Uterus (tissue), 4 donors: Measurements from ENCODE around the gene CAPN1. TPM values are rescaled to one million over a fixed set of nuclear protein-coding genes. Genes with fewer than 3 reads are reported as not detected.

Source experiments
- DNase-seq, 2 donors: peaks; one replicate each; pipeline ENCODE4 v3.0.0-alpha.2; 2019 to 2020
- H3K27ac ChIP-seq, 2 donors: fragments of 200-600 bp; sonication (generic); 1 replicate in 1 of 2; 2 replicates in 1 of 2; pipeline ENCODE4 v1.5.1; 2016 to 2018
- H3K27me3 ChIP-seq, 2 donors: fragments of 200-600 bp; sonication (generic); one replicate each; pipeline ENCODE4 v1.5.1; 2018 to 2019; ENCODE audit warnings: control low read depth in 1 of 2
- H3K36me3 ChIP-seq, 2 donors: fragments of 200-600 bp; sonication (generic); one replicate each; pipeline ENCODE4 v1.5.1; 2019; ENCODE audit warnings: control low read depth in 1 of 2
- H3K4me1 ChIP-seq, 2 donors: fragments of 200-600 bp; sonication (generic); one replicate each; pipeline ENCODE4 v1.5.1; 2018 to 2019; ENCODE audit warnings: control low read depth in 1 of 2
- H3K4me3 ChIP-seq, 2 donors: fragments of 200-600 bp; sonication (generic); 1 replicate in 1 of 2; 2 replicates in 1 of 2; pipeline ENCODE4 v1.5.1; 2018 to 2019; ENCODE audit warnings: mild to moderate bottlenecking in 1 of 2
- H3K9me3 ChIP-seq, 2 donors: fragments of 200-600 bp; sonication (generic); one replicate each; pipeline ENCODE4 v1.5.1; 2019; ENCODE audit warnings: control low read depth in 1 of 2
- CTCF ChIP-seq, 4 experiments: fragments of 200-600 bp in 2 of 4; fragments of 450-650 bp in 2 of 4; sonication (generic) in 2 of 4; IDR thresholded peaks; one replicate each; pipeline ENCODE4 v1.5.1; 2016 to 2019; ENCODE audit warnings: antibody characterized with exemption in 4 of 4, mild to moderate bottlenecking in 2 of 4, moderate library complexity in 1 of 4
- POLR2A ChIP-seq, 2 donors: fragments of 450-650 bp; IDR thresholded peaks; one replicate each; pipeline ENCODE4 v1.6.1; 2016; ENCODE audit warnings: antibody characterized with exemption in 2 of 2, mild to moderate bottlenecking in 1 of 2, moderate library complexity in 1 of 2
- intact Hi-C: fragments of 100-400 bp; cut with DNase I; formaldehyde crosslinking; loops from one replicate; pipeline ENCODE4 v1.15.1; 2023; ENCODE audit warnings: low total_unique reads
- total RNA-seq, 4 donors: library from RNA; depleted of rRNA in 3 of 4; stranded (reverse); fragments of >200 nt in 3 of 4; gene quantifications; one replicate each; pipeline versions ENCODE4 v1.1.0 to v1.2.4, GENCODE V29; 2014 to 2023
- donor health status: DM: yes; HTN: yes; CAD: no.

The CAPN1 gene
- total RNA-seq, 4 donors from 2014 or later, result 122 to 174 (median 157) TPM

- Histone ChIP-seq H3K27ac (no peak overlapping the region), H3K9me3 (no peaks in the 10 kb centered on the region), H3K4me1 (no peaks in the 10 kb centered on the region), H3K4me3 (no peak overlapping the region), H3K27me3 (no peaks in the 10 kb centered on the region), H3K36me3 (no peaks in the 10 kb centered on the region)
- no peak for DNase-seq
- intact Hi-C loops, result no loop called here
- no peak for TF ChIP-seq CTCF (IDR thresholded peaks at IDR 0.05)
- no peak for TF ChIP-seq POLR2A (IDR thresholded peaks at IDR 0.05)
Observed at GRCh38 chr11:65206901-65207300, 25.2 kb downstream of the CAPN1 start.

- no peak overlapping the region for H3K4me3 ChIP-seq
- H3K9me3 ChIP-seq, result no peaks in the 10 kb centered on the region
- H3K27me3 ChIP-seq, result no peaks in the 10 kb centered on the region
- H3K36me3 ChIP-seq, result no peaks in the 10 kb centered on the region
- H3K27ac ChIP-seq, result no peak overlapping the region
- TF ChIP-seq POLR2A (IDR thresholded peaks at IDR 0.05) (no peak), CTCF (IDR thresholded peaks at IDR 0.05) (no peak)
- no peak for DNase-seq
- intact Hi-C loops, result no loop called here
- no peaks in the 10 kb centered on the region for H3K4me1 ChIP-seq
Observed at GRCh38 chr11:65207918-65208784, 26.4 kb downstream of the CAPN1 start.

GRCh38 chr11:65208785-65209710 lies 27.3 kb downstream of the CAPN1 start:
- no peak for DNase-seq
- Histone ChIP-seq H3K36me3 (no peaks in the 10 kb centered on the region), H3K4me1 (no peaks in the 10 kb centered on the region), H3K4me3 (no peak overlapping the region), H3K9me3 (no peaks in the 10 kb centered on the region), H3K27ac (no peak overlapping the region), H3K27me3 (no peaks in the 10 kb centered on the region)
- intact Hi-C loops, result no loop called here
- TF ChIP-seq POLR2A (IDR thresholded peaks at IDR 0.05) (no peak), CTCF (IDR thresholded peaks at IDR 0.05) (no peak)

- Histone ChIP-seq H3K4me1 (no peaks in the 10 kb centered on the region), H3K36me3 (no peaks in the 10 kb centered on the region), H3K9me3 (no peaks in the 10 kb centered on the region), H3K27ac (no peak overlapping the region), H3K27me3 (no peaks in the 10 kb centered on the region), H3K4me3 (no peak overlapping the region)
- DNase-seq, result no peak
- TF ChIP-seq CTCF (IDR thresholded peaks at IDR 0.05), result no peak
- no peak for TF ChIP-seq POLR2A (IDR thresholded peaks at IDR 0.05)
- intact Hi-C loops, result no loop called here
Observed at GRCh38 chr11:65209711-65210360, 28.1 kb downstream of the CAPN1 start.
